Mesenchymal stem cell (in vitro differentiated cells and primary cell): Measurements from ENCODE around the gene ANKRD40CL.

Experiments
- DNase-seq: peaks from one replicate; pipeline ENCODE4 v3.0.0-alpha.2; 2013
- H2AFZ ChIP-seq: one replicate; pipeline ENCODE4 v1.6.1; 2013; ENCODE audit warnings: low read depth, mild to moderate bottlenecking, control low read depth, inconsistent platforms, low read length, moderate library complexity
- H2AK5ac ChIP-seq: 2 replicates; pipeline ENCODE4 v1.6.1; 2013; ENCODE audit warnings: low read length, moderate library complexity, mild to moderate bottlenecking, inconsistent platforms; ENCODE audit not compliant: severe bottlenecking
- H2BK120ac ChIP-seq: one replicate; pipeline ENCODE4 v1.6.1; 2013; ENCODE audit warnings: low read depth, mild to moderate bottlenecking, inconsistent platforms, low read length, moderate library complexity
- H2BK12ac ChIP-seq, 2 experiments: one replicate each; pipeline ENCODE4 v1.6.1; 2013; ENCODE audit warnings: inconsistent platforms in 2 of 2, low read length in 2 of 2, mild to moderate bottlenecking in 2 of 2, moderate library complexity in 2 of 2, control low read depth in 1 of 2
- H2BK15ac ChIP-seq: one replicate; pipeline ENCODE4 v1.6.1; 2013; ENCODE audit warnings: mild to moderate bottlenecking, low read depth, inconsistent platforms; ENCODE audit not compliant: poor library complexity, severe bottlenecking
- H2BK5ac ChIP-seq: 2 replicates; pipeline ENCODE4 v1.6.1; 2013; ENCODE audit warnings: low read depth, mild to moderate bottlenecking, low read length, control low read depth, inconsistent platforms; ENCODE audit not compliant: poor library complexity, severe bottlenecking
- H3K14ac ChIP-seq, 2 experiments: one replicate each; pipeline ENCODE4 v1.6.1; 2013; ENCODE audit warnings: inconsistent platforms in 2 of 2, low read length in 2 of 2, control low read depth in 1 of 2, mild to moderate bottlenecking in 1 of 2, moderate library complexity in 1 of 2
- H3K18ac ChIP-seq, 2 experiments: one replicate each; pipeline ENCODE4 v1.6.1; 2013; ENCODE audit warnings: inconsistent platforms in 2 of 2, low read length in 2 of 2, control low read depth in 1 of 2, low read depth in 1 of 2, mild to moderate bottlenecking in 1 of 2
- H3K23ac ChIP-seq, 2 experiments: one replicate each; pipeline ENCODE4 v1.6.1; 2013; ENCODE audit warnings: inconsistent platforms in 2 of 2, low read length in 2 of 2, mild to moderate bottlenecking in 2 of 2, moderate library complexity in 2 of 2, control low read depth in 1 of 2
- H3K27ac ChIP-seq: 2 replicates; pipeline ENCODE4 v1.5.1; 2013; ENCODE audit warnings: mild to moderate bottlenecking, moderate library complexity, low read length, control low read depth, inconsistent platforms; ENCODE audit not compliant: poor library complexity, severe bottlenecking
- H3K27me3 ChIP-seq, 2 experiments: 2 replicates each; pipeline versions ENCODE4 v1.6.1 to v1.7.0; 2013; ENCODE audit warnings: low read length in 2 of 2, mild to moderate bottlenecking in 2 of 2, moderate library complexity in 2 of 2, control low read depth in 1 of 2, inconsistent platforms in 1 of 2; ENCODE audit not compliant: control insufficient read depth in 1 of 2, insufficient read depth in 1 of 2
- H3K36me3 ChIP-seq, 2 experiments: 2 replicates each; pipeline versions ENCODE4 v1.6.1 to v1.7.0; 2013; ENCODE audit warnings: low read length in 2 of 2, control low read depth in 1 of 2, inconsistent platforms in 1 of 2, low read depth in 1 of 2, mild to moderate bottlenecking in 1 of 2; ENCODE audit not compliant: insufficient read depth in 2 of 2, control insufficient read depth in 1 of 2
- H3K4ac ChIP-seq, 2 experiments: one replicate each; pipeline ENCODE4 v1.6.1; 2013; ENCODE audit warnings: inconsistent platforms in 2 of 2, low read length in 2 of 2, mild to moderate bottlenecking in 2 of 2, moderate library complexity in 2 of 2, control low read depth in 1 of 2, low read depth in 1 of 2
- H3K4me1 ChIP-seq: 2 replicates; pipeline ENCODE4 v1.6.1; 2013; ENCODE audit warnings: low read depth, low read length, control low read depth; ENCODE audit not compliant: control insufficient read depth, insufficient read depth
- H3K4me2 ChIP-seq: 2 replicates; pipeline ENCODE4 v1.6.1; 2013; ENCODE audit warnings: low read length, mild to moderate bottlenecking, inconsistent platforms; ENCODE audit not compliant: poor library complexity, severe bottlenecking
- H3K4me3 ChIP-seq, 2 experiments: 2 replicates each; pipeline versions ENCODE4 v1.5.1 to v1.7.0; 2013; ENCODE audit warnings: low read length in 2 of 2, mild to moderate bottlenecking in 2 of 2, control low read depth in 1 of 2, low read depth in 1 of 2; ENCODE audit not compliant: insufficient read depth in 1 of 2
- H3K79me1 ChIP-seq: replicated peaks from 2 replicates; pipeline ENCODE4 v1.6.1; 2013; ENCODE audit warnings: mild to moderate bottlenecking, control low read depth, low read length, inconsistent platforms; ENCODE audit not compliant: poor library complexity, severe bottlenecking
- H3K9ac ChIP-seq: 2 replicates; pipeline ENCODE4 v1.7.0; 2013; ENCODE audit warnings: mild to moderate bottlenecking, low read length, moderate library complexity
- H3K9me3 ChIP-seq: 2 replicates; pipeline ENCODE4 v1.7.0; 2013; ENCODE audit warnings: mild to moderate bottlenecking, low read length; ENCODE audit not compliant: control insufficient read depth
- H4K8ac ChIP-seq: one replicate; pipeline ENCODE4 v1.6.1; 2013; ENCODE audit warnings: inconsistent platforms, mild to moderate bottlenecking, low read length, moderate library complexity
- H4K91ac ChIP-seq: one replicate; pipeline ENCODE4 v1.6.1; 2013; ENCODE audit warnings: mild to moderate bottlenecking, low read length, inconsistent platforms
- WGBS: methylation state at CpG from one replicate; pipeline ENCODE4 v1.1.7; 2013; ENCODE audit warnings: mixed read lengths; 5-methylcytosine and 5-hydroxymethylcytosine counted together

Gene ANKRD40CL

DNA sequence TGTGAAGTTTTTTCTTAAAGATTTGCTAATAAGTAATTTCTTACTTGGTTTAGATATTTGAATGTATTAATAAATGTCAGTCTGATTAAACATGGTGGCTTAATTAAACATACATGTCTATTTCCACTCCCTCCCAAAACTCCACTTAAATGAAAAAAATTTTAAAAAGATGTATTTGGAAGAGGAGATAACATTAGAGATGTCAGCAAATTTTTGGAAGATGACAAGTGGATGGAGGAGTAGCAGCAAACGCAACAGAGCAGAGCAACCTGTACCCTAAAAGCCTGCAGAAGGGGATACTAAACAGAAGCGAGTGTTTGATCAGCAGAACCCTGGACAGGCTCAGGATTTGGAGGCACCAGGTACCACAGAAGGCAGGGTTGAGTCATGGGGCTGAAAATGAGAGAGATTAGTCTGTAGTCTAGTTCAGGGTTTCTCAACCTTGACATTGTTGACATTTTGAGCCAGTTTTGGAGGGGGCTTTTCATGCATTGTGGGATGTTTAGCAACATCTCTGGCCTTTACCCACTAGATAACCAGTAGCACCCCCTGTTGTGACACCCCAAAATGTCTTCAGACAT is 30.1 kb downstream of the ANKRD40CL start:
- Histone ChIP-seq H2AK5ac (no peak overlapping the region), H3K4me3 (no peak overlapping the region), H3K27ac (no peak overlapping the region), H3K4me1 (peaks cover 7% of the 10 kb centered on the region), H4K8ac (no peak overlapping the region), H2BK120ac (no peak overlapping the region), H3K4me2 (no peak overlapping the region), H3K9me3 (no peaks in the 10 kb centered on the region), H2AFZ (no peak overlapping the region), H3K18ac (no peak overlapping the region), H2BK5ac (no peak overlapping the region), H3K23ac (no peak overlapping the region), H3K27me3 (no peaks in the 10 kb centered on the region), H3K9ac (no peak overlapping the region), H3K4ac (no peak overlapping the region), H2BK15ac (no peak overlapping the region), H4K91ac (no peak overlapping the region), H2BK12ac (no peak overlapping the region), H3K14ac (no peak overlapping the region), H3K79me1 (peaks cover 5% of the 10 kb centered on the region), H3K36me3 (peaks cover 11 to 50% of the 10 kb centered on the region in 2 experiments)
- DNase-seq = no peak
- WGBS = 98% methylated on average over 2 of the region's 2 CpGs

DNA sequence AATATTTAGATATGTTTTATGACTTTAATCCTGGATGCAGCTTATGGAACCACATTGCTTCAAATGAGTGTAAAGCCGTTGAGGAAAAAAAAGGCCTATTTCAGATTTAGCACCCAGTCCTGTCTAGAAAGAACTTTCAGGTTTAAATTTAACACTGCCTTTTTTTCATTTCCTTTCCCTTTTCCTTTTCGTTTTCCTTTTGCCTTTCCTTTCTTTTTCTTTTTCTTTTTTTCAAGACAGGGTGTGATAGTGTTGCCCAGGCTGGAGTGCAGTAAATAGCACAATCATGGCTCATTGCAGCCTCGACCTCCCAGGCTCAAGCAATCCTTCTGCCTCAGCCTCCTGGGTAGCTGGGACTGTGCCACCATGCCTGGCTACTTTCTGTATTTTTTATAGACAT is 32.0 kb downstream of the ANKRD40CL start:
- Histone ChIP-seq H3K4me3 (no peak overlapping the region), H2BK15ac (no peak overlapping the region), H2AFZ (no peak overlapping the region), H2BK5ac (no peak overlapping the region), H2AK5ac (no peak overlapping the region), H4K8ac (no peak overlapping the region), H3K9me3 (no peaks in the 10 kb centered on the region), H2BK120ac (no peak overlapping the region), H4K91ac (no peak overlapping the region), H3K36me3 (peaks cover 3 to 31% of the 10 kb centered on the region in 2 experiments), H3K18ac (no peak overlapping the region), H3K14ac (no peak overlapping the region), H3K79me1 (peaks cover under 1% of the 10 kb centered on the region), H3K27me3 (no peaks in the 10 kb centered on the region), H3K23ac (no peak overlapping the region), H2BK12ac (no peak overlapping the region), H3K9ac (no peak overlapping the region), H3K4me1 (peaks cover 10% of the 10 kb centered on the region), H3K4ac (no peak overlapping the region), H3K4me2 (no peak overlapping the region), H3K27ac (no peak overlapping the region)
- WGBS = 99% methylated on average over 3 of the region's 3 CpGs
- no peak for DNase-seq

DNA sequence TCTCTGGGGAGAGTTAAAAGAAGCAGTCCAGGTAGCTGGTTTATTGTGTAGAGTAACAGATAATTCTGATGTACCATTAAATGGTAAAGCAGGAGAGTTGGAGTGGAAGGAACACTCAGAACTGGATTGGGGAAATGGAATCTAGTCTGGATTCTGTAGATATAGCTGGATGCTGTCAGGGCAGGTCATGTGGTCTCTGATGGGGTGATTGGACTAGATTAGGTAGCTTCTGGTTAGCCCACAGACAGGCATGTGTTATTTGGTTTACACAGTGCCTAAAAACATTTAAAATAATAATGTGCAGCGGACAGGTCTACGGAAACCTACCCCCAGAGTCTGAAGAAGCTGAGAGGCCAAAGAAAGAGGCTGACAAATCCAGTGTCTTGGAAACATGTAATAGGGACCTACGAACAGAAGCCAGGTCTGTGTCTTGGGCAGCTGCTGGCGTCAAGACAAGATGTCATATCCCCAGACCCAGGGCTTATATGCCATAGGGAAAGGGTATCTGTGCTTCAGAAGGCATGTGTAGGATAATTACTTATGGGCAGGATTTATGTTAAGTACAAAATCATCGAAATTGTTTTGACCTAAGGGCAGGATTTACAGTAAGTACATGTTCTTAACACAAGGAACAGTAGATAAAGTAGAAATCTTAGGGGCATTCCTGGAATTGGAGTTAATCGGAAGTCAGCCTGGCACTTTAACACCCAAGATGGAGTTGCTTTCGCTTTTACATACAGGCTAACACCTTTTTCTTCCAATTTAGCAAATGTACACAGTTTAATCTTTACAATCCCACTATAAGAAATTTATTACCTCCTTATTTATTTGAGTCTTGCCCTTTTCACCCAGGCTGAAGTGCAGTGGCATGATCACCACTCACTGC is 35.5 kb downstream of the ANKRD40CL start:
- Histone ChIP-seq H2AFZ (no peak overlapping the region), H3K14ac (no peak overlapping the region), H2AK5ac (no peak overlapping the region), H4K91ac (no peak overlapping the region), H2BK12ac (no peak overlapping the region), H3K79me1 (no peaks in the 10 kb centered on the region), H3K18ac (no peak overlapping the region), H3K4me1 (peaks cover 12% of the 10 kb centered on the region), H3K4me2 (no peak overlapping the region), H3K9me3 (no peaks in the 10 kb centered on the region), H3K9ac (no peak overlapping the region), H2BK120ac (no peak overlapping the region), H2BK5ac (no peak overlapping the region), H3K27me3 (no peaks in the 10 kb centered on the region), H3K23ac (no peak overlapping the region), H4K8ac (no peak overlapping the region), H3K27ac (no peak overlapping the region), H3K4ac (no peak overlapping the region), H2BK15ac (no peak overlapping the region), H3K4me3 (no peak overlapping the region), H3K36me3 (peaks cover 0 to 4% of the 10 kb centered on the region in 2 experiments)
- peak; percentile 25 for DNase-seq
- 94% methylated on average over 7 of the region's 7 CpGs for WGBS

GRCh38 chr17:50728881-50729765 is 38.2 kb downstream of the ANKRD40CL start:
- Histone ChIP-seq H3K4ac (no peak overlapping the region), H3K79me1 (no peaks in the 10 kb centered on the region), H2BK120ac (no peak overlapping the region), H3K36me3 (peaks cover 0 to 6% of the 10 kb centered on the region in 2 experiments), H3K4me1 (peaks cover 6% of the 10 kb centered on the region), H3K23ac (no peak overlapping the region), H4K91ac (no peak overlapping the region), H3K9me3 (no peaks in the 10 kb centered on the region), H3K27ac (no peak overlapping the region), H2AK5ac (no peak overlapping the region), H4K8ac (no peak overlapping the region), H3K27me3 (no peaks in the 10 kb centered on the region), H3K9ac (peak overlapping the region; percentile 22), H3K18ac (no peak overlapping the region), H3K4me3 (no peak overlapping the region), H3K4me2 (no peak overlapping the region), H2AFZ (no peak overlapping the region), H3K14ac (no peak overlapping the region), H2BK15ac (no peak overlapping the region), H2BK5ac (no peak overlapping the region), H2BK12ac (no peak overlapping the region)
- DNase-seq = no peak
- WGBS = 98% methylated on average over 4 of the region's 5 CpGs
